OCI-LY7 (cell line): ENCODE measurements around the gene TFRC. TPM values are rescaled to one million over a fixed set of nuclear protein-coding genes. Genes with fewer than 3 reads are reported as not detected.
"Not testable (repeated sequence)": the region's sequence is repeated elsewhere in the genome, so short reads cannot be mapped to it uniquely, and the experiment has no call there.

Experiments used
- BruUV-seq: library from RNA; stranded (reverse); fragments of 400-500 nt; replicated peaks from 2 replicates; lab custom pipeline; 2021; lab: Mats Ljungman, UMichigan
- CTCF ChIA-PET: fragments of 300-600 bp; sonication (Branson Sonifier 250); formaldehyde crosslinking; loops from one replicate; lab custom pipeline; 2022; ENCODE audit warnings: antibody characterized with exemption; ENCODE audit not compliant: unreplicated experiment; lab: Charles Lee
- POLR2A ChIA-PET: fragments of 300-600 bp; sonication (Branson Sonifier 250); formaldehyde crosslinking; loops from one replicate; lab custom pipeline; 2022; ENCODE audit warnings: antibody characterized with exemption; lab: Charles Lee
- DNase-seq: peaks from one replicate; pipeline ENCODE4 v3.0.0-alpha.2; 2015; ENCODE audit warnings: low spot score
- H2AFZ ChIP-seq: fragments of 200-600 bp; sonication (generic), shearing (Covaris generic); 2 replicates; pipeline ENCODE4 v1.6.1; 2014; ENCODE audit warnings: mild to moderate bottlenecking, antibody characterized with exemption, low read length, moderate library complexity
- H3K27ac ChIP-seq: fragments of 200-600 bp; sonication (generic); 2 replicates; pipeline ENCODE4 v1.5.1; 2014; ENCODE audit warnings: mixed run types, low read depth, mild to moderate bottlenecking, moderate library complexity, low read length, inconsistent platforms; ENCODE audit not compliant: poor library complexity, severe bottlenecking
- H3K36me3 ChIP-seq: fragments of 200-600 bp; sonication (generic); 2 replicates; pipeline ENCODE4 v1.6.1; 2014; ENCODE audit warnings: mild to moderate bottlenecking, antibody characterized with exemption, low read length, moderate library complexity, mixed read lengths; ENCODE audit not compliant: insufficient read depth
- H3K4me1 ChIP-seq: fragments of 200-600 bp; sonication (generic); 2 replicates; pipeline ENCODE4 v1.5.1; 2014; ENCODE audit warnings: mild to moderate bottlenecking, low read length; ENCODE audit not compliant: insufficient read depth, poor library complexity, severe bottlenecking
- H3K4me2 ChIP-seq: fragments of 200-600 bp; sonication (generic); 2 replicates; pipeline ENCODE4 v1.6.1; 2014; ENCODE audit warnings: mild to moderate bottlenecking, low read length
- H3K4me3 ChIP-seq: fragments of 200-600 bp; sonication (generic); 2 replicates; pipeline ENCODE4 v1.5.1; 2014; ENCODE audit warnings: mild to moderate bottlenecking, low read depth, low read length; ENCODE audit not compliant: poor library complexity, severe bottlenecking
- H3K79me2 ChIP-seq: fragments of 200-600 bp; sonication (generic); 2 replicates; pipeline ENCODE4 v1.6.1; 2016; ENCODE audit warnings: low read depth, mild to moderate bottlenecking, low read length, moderate library complexity, mixed read lengths; ENCODE audit not compliant: insufficient read depth
- H3K9me2 ChIP-seq: fragments of 200-600 bp; sonication (generic); 2 replicates; pipeline ENCODE4 v1.6.1; 2016; ENCODE audit warnings: mild to moderate bottlenecking, low read length, mixed read lengths; ENCODE audit not compliant: insufficient read depth
- H3K9me3 ChIP-seq: fragments of 200-600 bp; sonication (generic); 2 replicates; pipeline ENCODE4 v1.6.1; 2014; ENCODE audit warnings: mild to moderate bottlenecking, mixed run types, low read length, mixed read lengths
- H4K20me1 ChIP-seq: fragments of 200-600 bp; sonication (generic); 2 replicates; pipeline ENCODE4 v1.6.1; 2014; ENCODE audit warnings: mild to moderate bottlenecking, antibody characterized with exemption, low read length, moderate library complexity, mixed read lengths; ENCODE audit not compliant: insufficient read depth
- EZH2phosphoT487 ChIP-seq: fragments of 200-600 bp; sonication (generic); IDR thresholded peaks from 2 replicates; pipeline ENCODE4 v1.6.1; 2018; ENCODE audit warnings: low read depth, borderline replicate concordance, mild to moderate bottlenecking, mixed run types, antibody characterized with exemption, low read length, moderate library complexity, mixed read lengths
- intact Hi-C: fragments of 100-400 bp; cut with micrococcal nuclease; formaldehyde crosslinking; loops from one replicate; pipeline ENCODE4 v1.10.0; 2022; ENCODE audit not compliant: unreplicated experiment
- total RNA-seq, 2 experiments: library from RNA; depleted of rRNA in 1 of 2; stranded (reverse); fragments of >200 nt in 1 of 2; shearing (Covaris generic) in 1 of 2; gene quantifications; 2 replicates each; pipeline ENCODE4 v1.2.3, GENCODE V29; 2014 to 2022
- TF ChIP-seq, protein P1 (sequence below): fragments of 200-600 bp; sonication (generic); conservative IDR thresholded peaks from 2 replicates; pipeline ENCODE4 v1.5.1; 2014; ENCODE audit warnings: mild to moderate bottlenecking, antibody characterized with exemption, low read length, moderate library complexity, mixed read lengths

The TFRC gene
- total RNA-seq, 2 experiments from 2014 or later: 127 to 236 TPM

DNA sequence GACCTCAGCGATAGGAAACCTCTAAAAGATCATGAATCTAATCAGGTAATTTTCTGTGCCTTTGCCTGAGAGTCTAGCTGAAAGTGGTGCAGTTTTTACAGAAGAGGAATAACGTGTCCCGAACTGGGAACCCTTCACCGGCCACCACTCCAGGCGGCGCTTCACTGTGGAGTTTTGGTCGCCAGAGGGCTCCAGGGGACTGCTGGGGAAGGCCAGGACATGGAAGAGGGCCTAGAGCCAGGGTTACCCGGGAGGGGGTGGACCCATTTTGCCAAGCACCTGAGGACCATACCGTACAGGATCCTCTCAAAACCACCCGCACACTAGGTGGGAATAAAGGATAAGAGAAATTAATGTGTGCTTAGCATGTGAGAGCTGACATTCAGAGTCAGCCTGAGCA lies 55.8 kb downstream of the TFRC start:
- intact Hi-C loops, POLR2A ChIA-PET, H3K9me3 ChIP-seq, H3K36me3 ChIP-seq, H3K9me2 ChIP-seq, CTCF ChIA-PET, H3K4me1 ChIP-seq, H4K20me1 ChIP-seq, H2AFZ ChIP-seq, H3K27ac ChIP-seq, H3K4me2 ChIP-seq, H3K79me2 ChIP-seq, DNase-seq, BruUV-seq, H3K4me3 ChIP-seq: not testable (repeated sequence)
- TF ChIP-seq, protein P1, sequence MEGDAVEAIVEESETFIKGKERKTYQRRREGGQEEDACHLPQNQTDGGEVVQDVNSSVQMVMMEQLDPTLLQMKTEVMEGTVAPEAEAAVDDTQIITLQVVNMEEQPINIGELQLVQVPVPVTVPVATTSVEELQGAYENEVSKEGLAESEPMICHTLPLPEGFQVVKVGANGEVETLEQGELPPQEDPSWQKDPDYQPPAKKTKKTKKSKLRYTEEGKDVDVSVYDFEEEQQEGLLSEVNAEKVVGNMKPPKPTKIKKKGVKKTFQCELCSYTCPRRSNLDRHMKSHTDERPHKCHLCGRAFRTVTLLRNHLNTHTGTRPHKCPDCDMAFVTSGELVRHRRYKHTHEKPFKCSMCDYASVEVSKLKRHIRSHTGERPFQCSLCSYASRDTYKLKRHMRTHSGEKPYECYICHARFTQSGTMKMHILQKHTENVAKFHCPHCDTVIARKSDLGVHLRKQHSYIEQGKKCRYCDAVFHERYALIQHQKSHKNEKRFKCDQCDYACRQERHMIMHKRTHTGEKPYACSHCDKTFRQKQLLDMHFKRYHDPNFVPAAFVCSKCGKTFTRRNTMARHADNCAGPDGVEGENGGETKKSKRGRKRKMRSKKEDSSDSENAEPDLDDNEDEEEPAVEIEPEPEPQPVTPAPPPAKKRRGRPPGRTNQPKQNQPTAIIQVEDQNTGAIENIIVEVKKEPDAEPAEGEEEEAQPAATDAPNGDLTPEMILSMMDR: peak; percentile 39; the same call in 1 of the 2 replicates

DNA sequence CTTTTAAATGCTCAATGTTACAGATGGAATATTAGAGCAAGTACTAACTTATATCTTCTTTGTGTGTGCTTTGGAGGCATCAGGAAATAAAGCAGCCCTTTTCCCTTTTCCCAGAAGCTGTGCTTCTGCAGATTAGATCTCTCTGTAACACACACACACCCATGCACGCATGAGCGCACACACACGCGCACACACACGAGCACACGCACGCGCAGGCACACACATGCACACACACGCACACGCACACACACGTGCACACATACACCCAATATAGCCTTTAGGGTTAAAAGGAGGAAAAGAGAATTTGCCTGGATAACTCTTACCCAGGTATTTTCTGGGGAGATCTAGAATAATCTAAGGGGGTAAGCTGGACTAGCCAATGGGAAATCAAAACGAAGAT lies 56.9 kb downstream of the TFRC start:
- intact Hi-C loops: no loop called here
- BruUV-seq: no TSS peak

DNA sequence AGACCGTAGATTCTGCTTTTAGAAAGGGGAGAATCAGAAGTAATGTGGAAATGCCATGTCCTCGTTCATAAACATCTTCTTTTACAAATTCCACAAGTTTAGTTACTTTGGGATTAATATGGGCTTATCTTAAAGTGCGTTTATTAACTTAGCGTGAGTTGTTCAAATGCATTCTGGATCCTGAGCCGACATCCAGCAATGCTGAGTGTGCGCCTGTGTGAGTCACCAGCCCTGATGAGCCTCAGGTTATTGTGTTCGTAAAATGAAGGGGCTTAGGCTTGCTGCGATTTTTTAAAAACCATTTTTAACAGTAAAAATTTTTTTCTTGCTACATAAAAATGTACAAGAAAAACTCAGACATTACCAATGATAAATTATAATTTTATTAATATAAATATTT lies 57.9 kb downstream of the TFRC start:
- Histone ChIP-seq H3K4me2 (no peak overlapping the region), H3K4me1 (no peaks in the 10 kb centered on the region), H3K27ac (no peak overlapping the region), H3K4me3 (no peak overlapping the region), H3K36me3 (no peaks in the 10 kb centered on the region), H2AFZ (no peak overlapping the region), H3K9me2 (no peaks in the 10 kb centered on the region), H3K79me2 (no peaks in the 10 kb centered on the region), H4K20me1 (no peaks in the 10 kb centered on the region), H3K9me3 (no peaks in the 10 kb centered on the region)
- intact Hi-C loops: no loop called here
- TF ChIP-seq EZH2phosphoT487: no peak
- DNase-seq: no peak
- no TSS peak for BruUV-seq
- ChIA-PET CTCF (no interaction called here), POLR2A (interaction anchor here (0.7 kb wide), 1 partner anchor 25 kb away, joined by 3 read pairs; no protein-coding TSS in a partner anchor)

More for the DNA sequence above, 56.9 kb downstream of the TFRC start:
- Histone ChIP-seq H3K4me2 (no peak overlapping the region), H3K27ac (no peak overlapping the region), H3K4me1 (no peaks in the 10 kb centered on the region), H4K20me1 (no peaks in the 10 kb centered on the region), H3K79me2 (no peaks in the 10 kb centered on the region), H3K9me3 (no peaks in the 10 kb centered on the region), H3K36me3 (no peaks in the 10 kb centered on the region), H3K4me3 (no peak overlapping the region), H2AFZ (no peak overlapping the region), H3K9me2 (no peaks in the 10 kb centered on the region)
- no peak for DNase-seq
- ChIA-PET POLR2A (no interaction called here), CTCF (no interaction called here)
- TF ChIP-seq EZH2phosphoT487: no peak
- TF ChIP-seq, protein P1: no peak

DNA sequence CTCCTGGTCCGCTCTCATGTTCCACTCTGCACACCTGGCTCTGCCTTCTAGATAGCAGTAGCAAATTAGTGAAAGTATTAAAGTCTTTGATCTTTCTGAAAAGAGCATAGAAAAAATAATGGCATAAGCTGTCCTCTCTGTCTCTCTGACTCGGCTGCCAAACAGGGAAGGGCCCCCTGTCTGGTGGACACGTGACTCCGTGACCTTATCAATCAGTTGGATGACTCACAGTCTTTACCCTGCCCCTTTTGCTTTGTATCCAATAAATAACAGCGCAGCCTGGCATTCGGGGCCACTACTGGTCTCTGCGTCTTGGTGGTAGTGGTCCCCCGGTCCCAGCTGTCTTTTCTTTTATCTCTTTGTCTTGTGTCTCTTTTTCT lies 59.4 kb downstream of the TFRC start:
- H2AFZ ChIP-seq, H3K4me1 ChIP-seq, H3K4me3 ChIP-seq, H3K36me3 ChIP-seq, H3K27ac ChIP-seq, H3K79me2 ChIP-seq, H4K20me1 ChIP-seq, CTCF ChIA-PET, DNase-seq, H3K4me2 ChIP-seq, H3K9me2 ChIP-seq, H3K9me3 ChIP-seq, BruUV-seq: not testable (repeated sequence)
- intact Hi-C loops: loop anchor here (1.0 kb wide), 2 partner anchors 174 to 497 kb away; no protein-coding TSS in a partner anchor
- POLR2A ChIA-PET: interaction anchor here (0.6 to 0.7 kb wide), 2 partner anchors 175 to 569 kb away, joined by 3 to 4 read pairs; no protein-coding TSS in a partner anchor
